ENCODE data around the gene RASGEF1C.

DNA sequence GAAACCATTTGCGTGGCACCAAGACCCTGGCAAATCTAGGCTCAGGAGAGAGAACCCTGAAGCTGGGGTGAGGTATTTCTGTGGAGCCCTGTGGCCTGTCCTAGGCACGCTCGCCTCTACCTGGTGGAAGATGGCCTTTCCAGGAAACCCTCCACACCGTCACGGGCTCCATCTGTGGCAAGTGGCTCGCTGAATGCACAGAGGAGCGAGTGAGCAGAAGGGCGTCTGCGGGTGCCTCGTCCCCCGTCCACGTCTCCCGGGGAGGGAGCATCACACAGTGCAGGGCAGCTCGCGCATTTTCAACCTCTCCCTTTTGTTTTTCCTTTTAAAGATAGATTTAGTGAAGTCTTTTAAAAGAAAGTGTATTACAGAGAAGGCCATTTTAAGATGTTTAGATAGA is 25.3 kb upstream of the RASGEF1C start:
- TF ChIP-seq, protein P1, sequence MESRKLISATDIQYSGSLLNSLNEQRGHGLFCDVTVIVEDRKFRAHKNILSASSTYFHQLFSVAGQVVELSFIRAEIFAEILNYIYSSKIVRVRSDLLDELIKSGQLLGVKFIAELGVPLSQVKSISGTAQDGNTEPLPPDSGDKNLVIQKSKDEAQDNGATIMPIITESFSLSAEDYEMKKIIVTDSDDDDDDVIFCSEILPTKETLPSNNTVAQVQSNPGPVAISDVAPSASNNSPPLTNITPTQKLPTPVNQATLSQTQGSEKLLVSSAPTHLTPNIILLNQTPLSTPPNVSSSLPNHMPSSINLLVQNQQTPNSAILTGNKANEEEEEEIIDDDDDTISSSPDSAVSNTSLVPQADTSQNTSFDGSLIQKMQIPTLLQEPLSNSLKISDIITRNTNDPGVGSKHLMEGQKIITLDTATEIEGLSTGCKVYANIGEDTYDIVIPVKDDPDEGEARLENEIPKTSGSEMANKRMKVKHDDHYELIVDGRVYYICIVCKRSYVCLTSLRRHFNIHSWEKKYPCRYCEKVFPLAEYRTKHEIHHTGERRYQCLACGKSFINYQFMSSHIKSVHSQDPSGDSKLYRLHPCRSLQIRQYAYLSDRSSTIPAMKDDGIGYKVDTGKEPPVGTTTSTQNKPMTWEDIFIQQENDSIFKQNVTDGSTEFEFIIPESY (IDR thresholded peaks at IDR 0.05) = no peak
- TF ChIP-seq, protein P2, sequence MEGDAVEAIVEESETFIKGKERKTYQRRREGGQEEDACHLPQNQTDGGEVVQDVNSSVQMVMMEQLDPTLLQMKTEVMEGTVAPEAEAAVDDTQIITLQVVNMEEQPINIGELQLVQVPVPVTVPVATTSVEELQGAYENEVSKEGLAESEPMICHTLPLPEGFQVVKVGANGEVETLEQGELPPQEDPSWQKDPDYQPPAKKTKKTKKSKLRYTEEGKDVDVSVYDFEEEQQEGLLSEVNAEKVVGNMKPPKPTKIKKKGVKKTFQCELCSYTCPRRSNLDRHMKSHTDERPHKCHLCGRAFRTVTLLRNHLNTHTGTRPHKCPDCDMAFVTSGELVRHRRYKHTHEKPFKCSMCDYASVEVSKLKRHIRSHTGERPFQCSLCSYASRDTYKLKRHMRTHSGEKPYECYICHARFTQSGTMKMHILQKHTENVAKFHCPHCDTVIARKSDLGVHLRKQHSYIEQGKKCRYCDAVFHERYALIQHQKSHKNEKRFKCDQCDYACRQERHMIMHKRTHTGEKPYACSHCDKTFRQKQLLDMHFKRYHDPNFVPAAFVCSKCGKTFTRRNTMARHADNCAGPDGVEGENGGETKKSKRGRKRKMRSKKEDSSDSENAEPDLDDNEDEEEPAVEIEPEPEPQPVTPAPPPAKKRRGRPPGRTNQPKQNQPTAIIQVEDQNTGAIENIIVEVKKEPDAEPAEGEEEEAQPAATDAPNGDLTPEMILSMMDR (IDR thresholded peaks at IDR 0.05; ENCODE audit: low read depth, low read length, missing input control) = no peak
- no peak for TF ChIP-seq SP1 (IDR thresholded peaks at IDR 0.05)
- TF ChIP-seq GABPA (IDR thresholded peaks at IDR 0.05 in 1 of 2, conservative IDR thresholded peaks at IDR 0.05 in 1 of 2) = no peak
- TF ChIP-seq, protein P3, sequence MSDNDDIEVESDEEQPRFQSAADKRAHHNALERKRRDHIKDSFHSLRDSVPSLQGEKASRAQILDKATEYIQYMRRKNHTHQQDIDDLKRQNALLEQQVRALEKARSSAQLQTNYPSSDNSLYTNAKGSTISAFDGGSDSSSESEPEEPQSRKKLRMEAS (IDR thresholded peaks at IDR 0.05) = no peak
- TF ChIP-seq TAF1 (conservative IDR thresholded peaks at IDR 0.05) = no peak
- no peak for TF ChIP-seq JUND (IDR thresholded peaks at IDR 0.05)
- TF ChIP-seq, protein P4, sequence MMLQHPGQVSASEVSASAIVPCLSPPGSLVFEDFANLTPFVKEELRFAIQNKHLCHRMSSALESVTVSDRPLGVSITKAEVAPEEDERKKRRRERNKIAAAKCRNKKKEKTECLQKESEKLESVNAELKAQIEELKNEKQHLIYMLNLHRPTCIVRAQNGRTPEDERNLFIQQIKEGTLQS (IDR thresholded peaks at IDR 0.05) = no peak
- no peak for TF ChIP-seq RAD21 (IDR thresholded peaks at IDR 0.05)
- TF ChIP-seq FOXA1 (IDR thresholded peaks at IDR 0.05) = no peak

Measured in liver (tissue), 3 donors.